ENCODE measurements around the gene RPA3. TPM values are rescaled to one million over a fixed set of nuclear protein-coding genes. Genes with fewer than 3 reads are reported as not detected.

Gene RPA3
- total RNA-seq, 1 experiment from 2014 or later: 87.5 TPM

- H3K9me2 ChIP-seq (ENCODE audit: insufficient read depth): no peaks in the 10 kb centered on the region
- no peak overlapping the region for H3K4me2 ChIP-seq (ENCODE audit: low read length)
- ATAC-seq (no peak), DNase-seq (ENCODE audit: low read depth, low spot score) (no peak)
- H3K9me3 ChIP-seq (ENCODE audit: control insufficient read depth in 1 of 2, insufficient read depth in 1 of 2, low read depth in 1 of 2, low read length in 2 of 2): no peaks in the 10 kb centered on the region
- H3K27ac ChIP-seq (ENCODE audit: low read depth, low read length): no peak overlapping the region
- H3K4me1 ChIP-seq (ENCODE audit: control insufficient read depth in 1 of 2, insufficient read depth in 2 of 2, low read length in 2 of 2): no peaks in the 10 kb centered on the region
- H3K36me3 ChIP-seq (ENCODE audit: control insufficient read depth in 1 of 2, insufficient read depth in 2 of 2, low read length in 2 of 2): no peaks in the 10 kb centered on the region
- H3K9ac ChIP-seq (ENCODE audit: low read length): no peak overlapping the region
- RAD21 ChIA-PET (ENCODE audit: low non-redundant PET in 1 of 2, low total read pairs in 2 of 2, uncharacterized antibody in 2 of 2, unreplicated experiment in 2 of 2): no interaction called here
- CTCF ChIA-PET: no interaction called here
- no peak overlapping the region for H2AFZ ChIP-seq (ENCODE audit: low read depth, low read length, poor library complexity, severe bottlenecking)
- POLR2A ChIA-PET: no interaction called here
- H3K27me3 ChIP-seq (ENCODE audit: insufficient read depth, low read length): no peaks in the 10 kb centered on the region
- H4K20me1 ChIP-seq (ENCODE audit: insufficient read depth): no peaks in the 10 kb centered on the region
- intact Hi-C loops (cut with micrococcal nuclease): no loop called here
- BruUV-seq (replicated peaks): no TSS peak
- peaks cover 5% of the 10 kb centered on the region for H3K79me2 ChIP-seq (ENCODE audit: insufficient read depth, low read length)
- no peak overlapping the region for H3K4me3 ChIP-seq (replicated peaks in 1 of 2; ENCODE audit: low read depth in 1 of 2, low read length in 2 of 2)
- no peak for TF ChIP-seq CTCF (IDR thresholded peaks at IDR 0.05 in 2 of 3, conservative IDR thresholded peaks at IDR 0.05 in 1 of 3; ENCODE audit: borderline replicate concordance in 1 of 3, insufficient read depth in 1 of 3, low read depth in 2 of 3, low read length in 2 of 3)
- TF ChIP-seq SRF (IDR thresholded peaks at IDR 0.05; ENCODE audit: low read depth): no peak
- TF ChIP-seq REST (IDR thresholded peaks at IDR 0.05; ENCODE audit: low read depth): no peak
- no peak for TF ChIP-seq EZH2 (IDR thresholded peaks at IDR 0.05)
- no peak for TF ChIP-seq ZBTB33 (IDR thresholded peaks at IDR 0.05; ENCODE audit: extremely low read depth, insufficient replicate concordance, low read length)
- TF ChIP-seq POLR2A (IDR thresholded peaks at IDR 0.05; ENCODE audit: borderline replicate concordance, extremely low read depth, insufficient read depth, insufficient read length): no peak
These were observed 66.9 kb downstream of the RPA3 start for GRCh38 chr7:7651479-7651878.

Data from HCT116 (cell line).